GM23248 (cell line): ENCODE data around the gene KIF2C.

Experiments used
- EZH2 ChIP-seq: fragments of 200-600 bp; sonication (generic); IDR thresholded peaks from 2 replicates; pipeline ENCODE4 v1.6.1; 2018; ENCODE audit warnings: antibody characterized with exemption, mild to moderate bottlenecking; ENCODE audit not compliant: insufficient read depth, poor library complexity, severe bottlenecking
- EZH2phosphoT487 ChIP-seq: fragments of 200-600 bp; sonication (generic); IDR thresholded peaks from 2 replicates; pipeline ENCODE4 v1.6.1; 2018; ENCODE audit warnings: antibody characterized with exemption, moderate library complexity, mild to moderate bottlenecking, low read depth; ENCODE audit not compliant: insufficient read depth

GRCh38 chr1:44786841-44787426, 47.3 kb downstream of the KIF2C start:
- TF ChIP-seq EZH2phosphoT487: no peak
- TF ChIP-seq EZH2: no peak
